GM23248 (cell line): ENCODE data around the gene CHMP6. TPM values are rescaled to one million over a fixed set of nuclear protein-coding genes. Genes with fewer than 3 reads are reported as not detected.

Experiments
- DNase-seq: peaks from one replicate; pipeline ENCODE4 v3.0.0-alpha.2; 2015
- H2AFZ ChIP-seq: fragments of 200-600 bp; sonication (generic); 2 replicates; pipeline ENCODE4 v1.6.1; 2016; ENCODE audit warnings: antibody characterized with exemption
- H3F3A ChIP-seq: fragments of 200-600 bp; sonication (generic); 2 replicates; pipeline ENCODE4 v1.6.1; 2016; ENCODE audit warnings: mild to moderate bottlenecking, antibody characterized with exemption, mixed run types; ENCODE audit not compliant: insufficient read depth
- H3K27ac ChIP-seq: fragments of 200-600 bp; sonication (generic); 2 replicates; pipeline ENCODE4 v1.5.1; 2016; ENCODE audit warnings: mild to moderate bottlenecking
- H3K27me3 ChIP-seq: fragments of 200-600 bp; sonication (generic); replicated peaks from 2 replicates; pipeline ENCODE4 v1.6.1; 2016; ENCODE audit warnings: mild to moderate bottlenecking; ENCODE audit not compliant: insufficient read depth
- H3K36me3 ChIP-seq: fragments of 200-600 bp; sonication (generic); 2 replicates; pipeline ENCODE4 v1.6.1; 2016; ENCODE audit warnings: low read depth, mild to moderate bottlenecking
- H3K4me1 ChIP-seq: fragments of 200-600 bp; sonication (generic); 2 replicates; pipeline ENCODE4 v1.6.1; 2016; ENCODE audit warnings: mild to moderate bottlenecking; ENCODE audit not compliant: insufficient read depth
- H3K4me2 ChIP-seq: fragments of 200-600 bp; sonication (generic); one replicate; pipeline ENCODE4 v1.6.1; 2016; ENCODE audit warnings: mild to moderate bottlenecking; ENCODE audit not compliant: unreplicated experiment
- H3K4me3 ChIP-seq: fragments of 200-600 bp; sonication (generic); 2 replicates; pipeline ENCODE4 v1.5.1; 2016; ENCODE audit warnings: mild to moderate bottlenecking
- H3K79me2 ChIP-seq: fragments of 200-600 bp; sonication (generic); 2 replicates; pipeline ENCODE4 v1.6.1; 2016; ENCODE audit warnings: mild to moderate bottlenecking; ENCODE audit not compliant: insufficient read depth
- H3K9ac ChIP-seq: fragments of 200-600 bp; sonication (generic); 2 replicates; pipeline ENCODE4 v1.6.1; 2016; ENCODE audit warnings: mild to moderate bottlenecking
- H3K9me2 ChIP-seq: fragments of 200-600 bp; sonication (generic); 2 replicates; pipeline ENCODE4 v1.6.1; 2016; ENCODE audit warnings: mixed run types, mild to moderate bottlenecking, moderate library complexity; ENCODE audit not compliant: insufficient read depth
- H3K9me3 ChIP-seq: fragments of 200-600 bp; sonication (generic); one replicate; pipeline ENCODE4 v1.6.1; 2017; ENCODE audit warnings: low read depth
- H4K20me1 ChIP-seq: fragments of 200-600 bp; sonication (generic); 2 replicates; pipeline ENCODE4 v1.6.0; 2016; ENCODE audit not compliant: insufficient read depth
- EZH2 ChIP-seq: fragments of 200-600 bp; sonication (generic); IDR thresholded peaks from 2 replicates; pipeline ENCODE4 v1.6.1; 2018; ENCODE audit warnings: antibody characterized with exemption, mild to moderate bottlenecking; ENCODE audit not compliant: insufficient read depth, poor library complexity, severe bottlenecking
- EZH2phosphoT487 ChIP-seq: fragments of 200-600 bp; sonication (generic); IDR thresholded peaks from 2 replicates; pipeline ENCODE4 v1.6.1; 2018; ENCODE audit warnings: antibody characterized with exemption, moderate library complexity, mild to moderate bottlenecking, low read depth; ENCODE audit not compliant: insufficient read depth
- WGBS, 2 experiments: methylation state at CpG; one replicate each; pipeline ENCODE4 v1.1.6; 2015 to 2017; ENCODE audit warnings: low lambda C conversion rate in 2 of 2, low coverage in 1 of 2; ENCODE audit errors: missing lambda C conversion rate in 2 of 2; 5-methylcytosine and 5-hydroxymethylcytosine counted together
- in situ Hi-C: fragments of 300-500 bp; cut with MboI; formaldehyde crosslinking; loops from 2 replicates; pipeline ENCODE4 v1.15.0; 2020
- polyA plus RNA-seq: library from polyadenylated mRNA; unstranded; fragments of >200 nt; fragmentation: Nextera tagmentation; extraction: Ambion mirVana; gene quantifications from 2 replicates; pipeline ENCODE4 v1.2.1, GENCODE V29; 2016
- total RNA-seq: library from RNA; depleted of rRNA; stranded (reverse); fragments of >200 nt; shearing (Covaris generic); gene quantifications from 2 replicates; pipeline ENCODE4 v1.2.3, GENCODE V29; 2014

Gene CHMP6
- total and polyA plus RNA-seq, 2 experiments from 2014 or later, result 14.1 to 34.0 TPM

DNA sequence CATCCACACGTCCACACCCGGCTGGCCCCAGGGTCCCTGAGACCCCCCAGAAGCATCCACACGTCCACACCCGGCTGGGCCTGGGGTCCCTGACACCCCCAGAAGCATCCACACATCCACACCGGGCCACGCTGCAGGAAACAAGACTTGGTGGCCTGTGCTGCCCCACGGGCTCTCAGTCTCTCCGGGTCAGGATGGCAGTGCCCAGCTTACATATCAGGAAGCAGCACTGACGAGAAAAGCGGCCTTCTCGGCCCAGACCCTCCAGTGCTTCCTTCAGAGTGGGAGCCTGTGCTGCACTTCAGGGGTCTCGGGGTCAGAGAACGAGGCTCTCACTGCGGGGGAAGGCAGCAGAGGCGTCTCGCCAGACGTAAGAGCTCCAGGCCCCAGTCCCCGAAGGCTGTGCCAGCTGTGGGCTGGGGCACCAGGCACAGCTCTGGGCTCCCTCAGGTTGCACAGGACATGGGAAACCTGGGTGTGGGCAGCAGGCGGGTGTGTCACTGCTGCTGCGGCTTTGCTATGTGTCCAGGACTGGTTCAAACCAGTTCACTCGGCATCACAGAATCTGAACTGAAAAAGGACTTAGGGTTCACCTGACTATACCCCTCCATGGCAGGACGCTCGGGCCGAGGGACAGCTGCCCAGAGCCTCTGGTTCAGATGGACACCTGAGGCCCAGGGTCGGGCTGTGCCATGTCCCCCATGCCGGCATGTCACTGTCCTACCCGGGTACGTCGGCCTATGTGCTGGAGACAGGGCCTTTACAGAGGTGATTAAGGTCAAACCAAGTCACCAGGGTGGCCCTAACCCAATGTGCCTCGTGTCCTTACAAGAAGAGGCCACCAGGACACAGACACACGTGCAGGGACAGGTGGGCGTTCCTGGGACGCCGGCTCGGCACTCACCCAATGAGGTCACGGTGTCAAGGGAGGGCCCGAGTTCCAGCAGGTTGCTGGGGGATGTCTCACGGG, 40.2 kb upstream of the CHMP6 start:
- 96 to 98% methylated on average over 35 to 37 of the region's 38 CpGs for WGBS, 2 experiments
- Histone ChIP-seq H3K9me3 (no peaks in the 10 kb centered on the region), H3F3A (no peaks in the 10 kb centered on the region), H2AFZ (no peak overlapping the region), H3K9me2 (no peaks in the 10 kb centered on the region), H3K9ac (no peak overlapping the region), H3K4me3 (no peak overlapping the region), H3K36me3 (0 out of 2 replicates have a peak, but pooled peaks cover 3% of the 10 kb centered on the region), H3K4me1 (no peaks in the 10 kb centered on the region), H4K20me1 (no peaks in the 10 kb centered on the region), H3K27ac (no peak overlapping the region), H3K4me2 (no peak overlapping the region), H3K79me2 (no peaks in the 10 kb centered on the region), H3K27me3 (no peaks in the 10 kb centered on the region)
- no peak for DNase-seq
- TF ChIP-seq EZH2phosphoT487 (no peak), EZH2 (no peak)
- in situ Hi-C loops, result no loop called here

DNA sequence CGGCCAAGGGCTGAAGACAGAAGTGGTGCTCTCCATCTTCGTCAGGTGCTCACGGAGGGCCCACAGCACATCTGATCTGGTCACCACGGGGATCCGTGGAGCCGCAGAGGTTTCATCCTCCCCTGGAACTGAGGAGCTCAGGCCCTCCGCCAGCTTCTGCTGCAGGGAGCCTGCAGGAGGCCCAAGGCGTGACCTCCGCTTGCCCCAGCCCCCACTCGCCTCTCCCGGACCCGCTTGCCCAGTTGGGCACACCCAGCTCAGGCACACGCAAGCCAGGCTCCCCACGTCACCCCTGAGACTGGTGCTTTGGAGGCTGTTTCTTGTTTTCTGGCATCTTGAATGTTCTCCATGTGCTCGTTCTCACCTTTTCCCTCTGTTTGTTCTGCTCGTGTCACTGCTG, 39.4 kb upstream of the CHMP6 start:
- no peaks in the 10 kb centered on the region for H3K9me2 ChIP-seq
- no peaks in the 10 kb centered on the region for H3K4me1 ChIP-seq
- no peak for DNase-seq
- no peak for TF ChIP-seq EZH2
- WGBS, 2 experiments, result 84 to 86% methylated on average over 15 to 16 of the region's 16 CpGs
- H3K27me3 ChIP-seq, result no peaks in the 10 kb centered on the region
- in situ Hi-C loops, result no loop called here
- H3K4me2 ChIP-seq, result no peak overlapping the region
- H3K4me3 ChIP-seq, result no peak overlapping the region
- H3K36me3 ChIP-seq, result 0 out of 2 replicates have a peak, but pooled peaks cover 3% of the 10 kb centered on the region
- no peak overlapping the region for H3K9ac ChIP-seq
- no peaks in the 10 kb centered on the region for H3F3A ChIP-seq
- H2AFZ ChIP-seq, result no peak overlapping the region
- no peaks in the 10 kb centered on the region for H3K79me2 ChIP-seq
- no peaks in the 10 kb centered on the region for H3K9me3 ChIP-seq
- H3K27ac ChIP-seq, result no peak overlapping the region
- no peaks in the 10 kb centered on the region for H4K20me1 ChIP-seq

- Histone ChIP-seq H3K9me3 (no peaks in the 10 kb centered on the region), H3K27ac (no peak overlapping the region), H2AFZ (no peak overlapping the region), H3K4me2 (no peak overlapping the region), H3K36me3 (no peaks in the 10 kb centered on the region), H4K20me1 (no peaks in the 10 kb centered on the region), H3K9me2 (no peaks in the 10 kb centered on the region), H3F3A (no peaks in the 10 kb centered on the region), H3K9ac (no peak overlapping the region), H3K79me2 (no peaks in the 10 kb centered on the region), H3K27me3 (no peaks in the 10 kb centered on the region), H3K4me3 (no peak overlapping the region), H3K4me1 (peaks cover 3% of the 10 kb centered on the region)
- TF ChIP-seq EZH2 (no peak), EZH2phosphoT487 (no peak)
- in situ Hi-C loops, result no loop called here
- DNase-seq, result no peak
- whole genome bisulfite sequencing, 2 experiments, result 97 to 99% methylated on average over 22 of the region's 22 CpGs
Measured at GRCh38 chr17:80953471-80954315, 37.9 kb upstream of the CHMP6 start.

GRCh38 chr17:80955078-80955477, 36.6 kb upstream of the CHMP6 start:
- Histone ChIP-seq H3K27ac (no peak overlapping the region), H3K4me3 (no peak overlapping the region), H3K27me3 (no peaks in the 10 kb centered on the region), H4K20me1 (no peaks in the 10 kb centered on the region), H2AFZ (no peak overlapping the region), H3K9ac (no peak overlapping the region), H3K36me3 (no peaks in the 10 kb centered on the region), H3K4me1 (peaks cover 12% of the 10 kb centered on the region), H3F3A (no peaks in the 10 kb centered on the region), H3K9me2 (no peaks in the 10 kb centered on the region), H3K4me2 (no peak overlapping the region), H3K9me3 (no peaks in the 10 kb centered on the region), H3K79me2 (no peaks in the 10 kb centered on the region)
- 98 to 99% methylated on average over 5 of the region's 5 CpGs for WGBS, 2 experiments
- in situ Hi-C loops, result no loop called here
- no peak for TF ChIP-seq EZH2phosphoT487
- TF ChIP-seq EZH2, result no peak
- DNase-seq, result no peak
